Endothelial cell of umbilical vein (primary cell): ENCODE data around the gene CCL17. TPM values are rescaled to one million over a fixed set of nuclear protein-coding genes. Genes with fewer than 3 reads are reported as not detected.

ENCODE experiments used
- BruUV-seq: library from RNA; stranded (reverse); fragments of 400-500 nt; replicated peaks from 2 replicates; lab custom pipeline; 2021; lab: Mats Ljungman, UMichigan
- CTCF ChIA-PET: fragments of 300-600, 350-600 bp; sonication (Branson Sonifier 250); formaldehyde crosslinking; loops from one replicate; lab custom pipeline; 2021; ENCODE audit warnings: antibody characterized with exemption, inconsistent platforms; lab: Charles Lee
- POLR2A ChIA-PET: fragments of 300-600, 350-600 bp; sonication (Branson Sonifier 250); formaldehyde crosslinking; loops from one replicate; lab custom pipeline; 2021; ENCODE audit warnings: antibody characterized with exemption, inconsistent platforms; lab: Charles Lee
- DNase-seq: peaks from one replicate; pipeline ENCODE4 v3.0.0-alpha.2; 2011; ENCODE audit warnings: low read depth, low spot score
- FAIRE-seq: peaks from 2 replicates; lab custom pipeline; 2011; peaks lifted over from hg19 to GRCh38; lab: Jason Lieb, UNC
- H2AFZ ChIP-seq: 2 replicates; pipeline ENCODE4 v1.6.0; 2012; ENCODE audit warnings: low read depth, low read length, control low read depth, inconsistent platforms
- H3K27ac ChIP-seq: 2 replicates; pipeline ENCODE4 v1.5.1; 2011; ENCODE audit warnings: low read depth, mild to moderate bottlenecking, control low read depth, low read length, moderate library complexity; ENCODE audit not compliant: insufficient read depth
- H3K27me3 ChIP-seq, 2 experiments: 2 replicates each; pipeline versions ENCODE4 v1.6.0 to v1.6.1; 2011; ENCODE audit warnings: low read length in 2 of 2, mixed read lengths in 1 of 2; ENCODE audit not compliant: control insufficient read depth in 2 of 2, insufficient read depth in 2 of 2
- H3K36me3 ChIP-seq, 2 experiments: 2 replicates in 1 of 2; 3 replicates in 1 of 2; pipeline ENCODE4 v1.5.1; 2011; ENCODE audit warnings: low read length in 2 of 2, mild to moderate bottlenecking in 1 of 2, moderate library complexity in 1 of 2; ENCODE audit not compliant: control insufficient read depth in 2 of 2, insufficient read depth in 2 of 2; ENCODE audit errors: extremely low read depth in 1 of 2
- H3K4me1 ChIP-seq: 3 replicates; pipeline ENCODE4 v1.5.1; 2011; ENCODE audit warnings: mild to moderate bottlenecking, low read length; ENCODE audit not compliant: control insufficient read depth, insufficient read depth; ENCODE audit errors: extremely low read depth
- H3K4me2 ChIP-seq: 2 replicates; pipeline ENCODE4 v1.6.1; 2011; ENCODE audit warnings: low read length, control low read depth, mixed read lengths; ENCODE audit not compliant: insufficient read depth
- H3K4me3 ChIP-seq, 3 experiments: fragments of 200-600 bp in 1 of 3; sonication (generic), shearing (Covaris generic) in 1 of 3; replicated peaks in 1 of 3; 2 replicates each; pipeline ENCODE4 v1.5.1; 2011 to 2016; ENCODE audit warnings: control low read depth in 3 of 3, low read length in 3 of 3, mild to moderate bottlenecking in 2 of 3, inconsistent platforms in 1 of 3, low read depth in 1 of 3, moderate library complexity in 1 of 3; ENCODE audit not compliant: insufficient read depth in 1 of 3
- H3K79me2 ChIP-seq: 2 replicates; pipeline ENCODE4 v1.6.0; 2012; ENCODE audit warnings: low read length, inconsistent platforms; ENCODE audit not compliant: control insufficient read depth, insufficient read depth
- H3K9ac ChIP-seq: replicated peaks from 2 replicates; pipeline ENCODE3; 2011; ENCODE audit warnings: low read length, control low read depth; ENCODE audit not compliant: insufficient read depth; ENCODE audit errors: extremely low read depth
- H3K9me1 ChIP-seq: replicated peaks from 3 replicates; pipeline ENCODE4 v1.6.0; 2011; ENCODE audit warnings: mild to moderate bottlenecking, low read length; ENCODE audit not compliant: control insufficient read depth, insufficient read depth; ENCODE audit errors: extremely low read depth
- H3K9me3 ChIP-seq: replicated peaks from 2 replicates; pipeline ENCODE4 v1.5.1; 2012; ENCODE audit warnings: low read length, inconsistent platforms; ENCODE audit not compliant: control insufficient read depth, insufficient read depth
- H4K20me1 ChIP-seq: replicated peaks from 2 replicates; pipeline ENCODE3; 2011; ENCODE audit warnings: mild to moderate bottlenecking, low read length; ENCODE audit not compliant: control insufficient read depth, insufficient read depth; ENCODE audit errors: extremely low read depth
- EZH2 ChIP-seq: IDR thresholded peaks from 2 replicates; pipeline ENCODE4 v1.6.1; 2012; ENCODE audit warnings: borderline replicate concordance, low read depth, mild to moderate bottlenecking, moderate library complexity, low read length, inconsistent platforms; ENCODE audit not compliant: severe bottlenecking
- FOS ChIP-seq: IDR thresholded peaks from 2 replicates; pipeline ENCODE4 v1.6.1; 2011; ENCODE audit warnings: mild to moderate bottlenecking, low read length, moderate library complexity, borderline replicate concordance; ENCODE audit not compliant: insufficient read depth
- JUN ChIP-seq: IDR thresholded peaks from 2 replicates; pipeline ENCODE4 v1.6.1; 2011; ENCODE audit warnings: borderline replicate concordance, low read depth; ENCODE audit not compliant: insufficient read length, insufficient read depth
- MYC ChIP-seq: IDR thresholded peaks from one replicate; pipeline ENCODE4 v1.6.1; 2011; ENCODE audit warnings: mild to moderate bottlenecking, low read depth, low read length
- POLR2AphosphoS5 ChIP-seq: IDR thresholded peaks from 2 replicates; pipeline ENCODE4 v1.6.1; 2012; ENCODE audit warnings: low read depth, mild to moderate bottlenecking, control low read depth, low read length, moderate library complexity; ENCODE audit not compliant: insufficient read depth
- dilution Hi-C: fragments of 300-500 bp; cut with MboI; formaldehyde crosslinking; loops from one replicate; pipeline ENCODE4 v1.15.0; 2019; ENCODE audit warnings: low sequenced_read_pairs; ENCODE audit not compliant: extremely low pct_ligation_motif_present
- intact Hi-C: fragments of 100-400 bp; cut with micrococcal nuclease; formaldehyde crosslinking; loops from one replicate; pipeline ENCODE4 v1.10.0; 2022
- polyA plus RNA-seq, 4 experiments: library from polyadenylated mRNA; depleted of rRNA in 3 of 4; stranded (reverse) in 3 of 4; unstranded in 1 of 4; fragments of >200 nt; gene quantifications; 2 replicates each; pipeline versions ENCODE4 v1.2.1 to v1.2.3, GENCODE V29; 2011 to 2012; ENCODE audit warnings: missing spikeins in 1 of 4
- total RNA-seq: library from RNA; stranded (reverse); gene quantifications from 2 replicates; pipeline ENCODE4 v1.2.3, GENCODE V29; 2021
- TF ChIP-seq, protein P1 (sequence below), 2 donors: IDR thresholded peaks; 1 replicate in 1 of 2; 2 replicates in 1 of 2; pipeline ENCODE4 v1.5.1; 2011; ENCODE audit warnings: low read length in 2 of 2, mild to moderate bottlenecking in 2 of 2, moderate library complexity in 2 of 2, control low read depth in 1 of 2, inconsistent platforms in 1 of 2, low read depth in 1 of 2; ENCODE audit not compliant: insufficient read depth in 1 of 2; ENCODE audit errors: extremely low read depth in 1 of 2

CCL17 gene
- total and polyA plus RNA-seq, 2 donors (not counting 3 experiments of a cell fraction or from before 2014, with no cell fraction given) = not detected

DNA sequence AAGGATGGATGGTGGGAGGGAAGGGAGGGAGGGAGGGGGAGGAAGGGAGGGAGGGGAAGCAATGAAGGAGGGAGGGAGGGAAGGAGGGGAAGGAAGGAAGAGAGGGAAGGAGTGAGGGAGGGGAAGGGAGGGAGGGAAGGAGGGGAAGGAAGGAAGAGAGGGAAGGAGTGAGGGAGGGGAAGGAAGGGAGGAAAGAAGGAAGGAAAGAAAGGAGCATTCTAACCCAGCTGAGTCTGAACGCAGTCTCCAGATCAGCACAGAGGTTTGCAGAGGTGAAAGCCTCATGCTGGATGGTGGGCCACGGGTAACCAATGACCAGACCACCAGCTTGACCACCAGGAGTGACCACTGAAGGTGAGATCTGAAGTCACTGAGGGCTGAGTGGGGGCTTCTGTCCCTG, 18.6 kb downstream of the CCL17 start:
- BruUV-seq = no TSS peak
- Histone ChIP-seq H3K9me1 (no peaks in the 10 kb centered on the region), H2AFZ (no peak overlapping the region), H3K79me2 (no peaks in the 10 kb centered on the region), H3K27ac (no peak overlapping the region), H3K27me3 (no peaks in the 10 kb centered on the region), H4K20me1 (no peaks in the 10 kb centered on the region), H3K9me3 (no peaks in the 10 kb centered on the region), H3K36me3 (peaks cover 2 to 4% of the 10 kb centered on the region in 2 experiments), H3K9ac (no peak overlapping the region), H3K4me2 (no peak overlapping the region), H3K4me1 (no peaks in the 10 kb centered on the region), H3K4me3 (no peak overlapping the region)
- FAIRE-seq (no peak), DNase-seq (no peak)
- ChIA-PET CTCF (interaction anchor here (1.0 to 16.2 kb wide), 8 partner anchors 11 to 555 kb away, joined by 3 to 507 read pairs (median 5); no protein-coding TSS in a partner anchor), POLR2A (no interaction called here)
- dilution Hi-C loops = loop anchor here (25.0 kb wide), 1 partner anchor 111 kb away; no protein-coding TSS in a partner anchor
- TF ChIP-seq POLR2AphosphoS5 (no peak), JUN (no peak), FOS (no peak), MYC (no peak), EZH2 (no peak)
- TF ChIP-seq, protein P1, sequence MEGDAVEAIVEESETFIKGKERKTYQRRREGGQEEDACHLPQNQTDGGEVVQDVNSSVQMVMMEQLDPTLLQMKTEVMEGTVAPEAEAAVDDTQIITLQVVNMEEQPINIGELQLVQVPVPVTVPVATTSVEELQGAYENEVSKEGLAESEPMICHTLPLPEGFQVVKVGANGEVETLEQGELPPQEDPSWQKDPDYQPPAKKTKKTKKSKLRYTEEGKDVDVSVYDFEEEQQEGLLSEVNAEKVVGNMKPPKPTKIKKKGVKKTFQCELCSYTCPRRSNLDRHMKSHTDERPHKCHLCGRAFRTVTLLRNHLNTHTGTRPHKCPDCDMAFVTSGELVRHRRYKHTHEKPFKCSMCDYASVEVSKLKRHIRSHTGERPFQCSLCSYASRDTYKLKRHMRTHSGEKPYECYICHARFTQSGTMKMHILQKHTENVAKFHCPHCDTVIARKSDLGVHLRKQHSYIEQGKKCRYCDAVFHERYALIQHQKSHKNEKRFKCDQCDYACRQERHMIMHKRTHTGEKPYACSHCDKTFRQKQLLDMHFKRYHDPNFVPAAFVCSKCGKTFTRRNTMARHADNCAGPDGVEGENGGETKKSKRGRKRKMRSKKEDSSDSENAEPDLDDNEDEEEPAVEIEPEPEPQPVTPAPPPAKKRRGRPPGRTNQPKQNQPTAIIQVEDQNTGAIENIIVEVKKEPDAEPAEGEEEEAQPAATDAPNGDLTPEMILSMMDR (IDR thresholded peaks at IDR 0.05; ENCODE audit: extremely low read depth in 1 of 2, insufficient read depth in 1 of 2, low read depth in 1 of 2, low read length in 2 of 2) = no peak
- intact Hi-C loops = no loop called here
